Common myeloid progenitor, CD34-positive (primary cell): ENCODE results near the gene CD200R1L.

Source experiments
- CTCF ChIA-PET: fragments of 350-600 bp; sonication (Branson Sonifier 250); formaldehyde crosslinking; loops from one replicate; lab custom pipeline; 2021; ENCODE audit warnings: antibody characterized with exemption; lab: Charles Lee
- POLR2A ChIA-PET: fragments of 350-600 bp; sonication (Branson Sonifier 250); formaldehyde crosslinking; loops from one replicate; lab custom pipeline; 2021; ENCODE audit warnings: antibody characterized with exemption; lab: Charles Lee
- DNase-seq, 3 donors: peaks; one replicate each; pipeline versions ENCODE4 v3.0.0 to v3.0.0-alpha.2; 2013
- H3K27ac ChIP-seq, 2 experiments: 1 replicate in 1 of 2; 2 replicates in 1 of 2; pipeline ENCODE4 v1.7.0; 2013; ENCODE audit warnings: inconsistent platforms in 2 of 2, low read length in 2 of 2, mild to moderate bottlenecking in 2 of 2, low read depth in 1 of 2, moderate library complexity in 1 of 2; ENCODE audit not compliant: severe bottlenecking in 2 of 2, insufficient read depth in 1 of 2, poor library complexity in 1 of 2
- H3K27me3 ChIP-seq, 5 experiments: replicated peaks in 2 of 5; 1 replicate in 3 of 5; 2 replicates in 2 of 5; pipeline versions ENCODE4 v1.6.1 to v1.7.0; 2013; ENCODE audit warnings: low read length in 4 of 5, mild to moderate bottlenecking in 2 of 5, moderate library complexity in 2 of 5, inconsistent platforms in 1 of 5; ENCODE audit not compliant: insufficient read depth in 5 of 5, control insufficient read depth in 4 of 5
- H3K36me3 ChIP-seq, 4 experiments: 1 replicate in 2 of 4; 2 replicates in 2 of 4; pipeline versions ENCODE4 v1.6.1 to v1.7.0; 2013; ENCODE audit warnings: low read length in 3 of 4, control low read depth in 1 of 4, mild to moderate bottlenecking in 1 of 4; ENCODE audit not compliant: control insufficient read depth in 4 of 4, insufficient read depth in 4 of 4
- H3K4me1 ChIP-seq, 4 experiments: 1 replicate in 3 of 4; 2 replicates in 1 of 4; pipeline versions ENCODE4 v1.6.1 to v1.7.1; 2013; ENCODE audit warnings: low read length in 3 of 4, mild to moderate bottlenecking in 3 of 4, control low read depth in 1 of 4, inconsistent platforms in 1 of 4, moderate library complexity in 1 of 4; ENCODE audit not compliant: control insufficient read depth in 4 of 4, insufficient read depth in 4 of 4; ENCODE audit errors: control extremely low read depth in 1 of 4
- H3K4me3 ChIP-seq, 7 experiments: 1 replicate in 4 of 7; 2 replicates in 3 of 7; pipeline versions ENCODE4 v1.5.1 to v1.7.0; 2013; ENCODE audit warnings: mild to moderate bottlenecking in 7 of 7, low read length in 6 of 7, moderate library complexity in 6 of 7, inconsistent platforms in 2 of 7, low read depth in 2 of 7, control low read depth in 1 of 7; ENCODE audit not compliant: insufficient read depth in 4 of 7, control insufficient read depth in 1 of 7; ENCODE audit errors: extremely low read depth in 1 of 7
- H3K9me3 ChIP-seq, 5 experiments: 1 replicate in 4 of 5; 2 replicates in 1 of 5; pipeline versions ENCODE4 v1.6.1 to v1.7.1; 2013; ENCODE audit warnings: low read length in 4 of 5, mild to moderate bottlenecking in 2 of 5, inconsistent platforms in 1 of 5, low read depth in 1 of 5, moderate library complexity in 1 of 5; ENCODE audit not compliant: control insufficient read depth in 4 of 5, insufficient read depth in 2 of 5; ENCODE audit errors: control extremely low read depth in 1 of 5
- WGBS: methylation state at CpG from one replicate; pipeline ENCODE4 v1.1.5; 2013; ENCODE audit not compliant: insufficient coverage; 5-methylcytosine and 5-hydroxymethylcytosine counted together

The CD200R1L gene

DNA sequence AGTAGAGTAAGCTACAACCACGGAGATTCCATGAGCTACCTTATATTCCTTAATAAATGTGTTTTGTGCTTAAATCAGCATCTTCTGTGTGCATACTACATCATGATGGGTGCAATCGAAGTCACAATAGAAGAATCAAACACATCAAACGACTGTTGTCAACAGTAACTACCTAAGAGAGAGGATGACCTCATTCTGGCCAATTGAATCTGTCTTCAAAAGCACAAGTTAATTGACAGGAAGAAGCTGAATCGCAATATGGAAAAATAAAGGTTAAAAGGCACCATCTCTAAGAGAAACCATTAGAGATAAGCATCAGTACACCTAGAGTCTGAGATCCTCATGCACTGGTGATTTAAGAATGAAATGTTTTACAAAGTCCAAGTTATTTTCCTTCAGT, 39.0 kb downstream of the CD200R1L start:
- Histone ChIP-seq H3K36me3 (no peaks in the 10 kb centered on the region), H3K27ac (no peak overlapping the region), H3K4me3 (no peak overlapping the region), H3K27me3 (peaks cover 0 to 2% (median 0%) of the 10 kb centered on the region in 5 experiments), H3K4me1 (peaks cover 0 to 17% (median 3%) of the 10 kb centered on the region in 4 experiments), H3K9me3 (peaks cover 0 to 2% (median 0%) of the 10 kb centered on the region in 5 experiments)
- POLR2A ChIA-PET: no interaction called here
- DNase-seq: no peak
- 90% methylated on average over 2 of the region's 4 CpGs for WGBS
- CTCF ChIA-PET: interaction anchor here (1.0 to 1.2 kb wide), 2 partner anchors 10 to 39 kb away, joined by 3 read pairs; partner anchors contain the start of gene CD200R1L

DNA sequence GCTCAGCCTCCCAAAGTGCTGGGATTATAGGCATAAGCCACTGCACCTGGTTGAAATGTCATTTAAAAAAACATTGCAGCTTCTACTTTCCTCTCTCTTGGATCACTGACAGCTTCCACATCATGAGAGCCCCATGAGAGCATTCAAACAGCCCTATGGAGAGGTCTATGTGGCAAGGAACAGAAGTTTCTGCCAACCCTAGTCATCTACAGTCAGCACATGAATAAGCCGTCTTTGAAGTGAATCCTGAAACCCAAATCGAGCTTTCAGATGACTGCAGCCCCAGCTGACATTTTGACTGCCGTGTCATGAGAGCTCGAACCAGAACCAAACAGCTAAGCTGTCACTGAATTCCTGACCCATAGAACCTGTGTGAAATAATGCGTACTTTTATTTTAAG, 39.8 kb downstream of the CD200R1L start:
- POLR2A ChIA-PET: no interaction called here
- Histone ChIP-seq H3K4me1 (peaks cover 0 to 9% (median 3%) of the 10 kb centered on the region in 4 experiments), H3K4me3 (no peak overlapping the region), H3K27me3 (peaks cover 0 to 2% (median 0%) of the 10 kb centered on the region in 5 experiments), H3K27ac (no peak overlapping the region), H3K9me3 (peaks cover 0 to 2% (median 0%) of the 10 kb centered on the region in 5 experiments), H3K36me3 (no peaks in the 10 kb centered on the region)
- 92% methylated on average over 4 of the region's 5 CpGs for WGBS
- DNase-seq: no peak
- CTCF ChIA-PET: interaction anchor here (1.0 to 1.2 kb wide), 2 partner anchors 9 to 40 kb away, joined by 3 read pairs; partner anchors contain the start of gene CD200R1L

DNA sequence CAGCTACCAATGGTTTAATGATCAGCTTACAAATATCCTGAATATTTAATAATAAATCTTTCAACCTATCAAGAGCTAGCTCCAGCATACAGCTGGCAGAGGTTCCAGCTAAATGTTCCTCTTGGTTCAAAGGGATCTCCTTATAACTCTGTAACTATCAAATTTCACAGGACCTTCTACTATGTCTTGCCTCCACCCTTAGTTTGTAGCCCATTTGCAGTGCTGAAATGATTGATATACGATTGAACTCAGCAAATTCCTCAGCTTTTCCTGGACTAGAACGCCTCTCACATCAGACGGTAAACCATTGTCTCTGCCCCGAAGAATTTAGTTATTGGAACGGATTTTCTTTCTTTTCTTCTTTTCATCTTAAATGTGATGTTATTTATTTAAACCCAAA, 41.5 kb downstream of the CD200R1L start:
- ChIA-PET POLR2A (no interaction called here), CTCF (no interaction called here)
- H3K4me3 ChIP-seq: no peak overlapping the region
- no peak for DNase-seq
- peaks cover 0 to 2% (median 0%) of the 10 kb centered on the region in 5 experiments for H3K9me3 ChIP-seq
- H3K27ac ChIP-seq: no peak overlapping the region
- H3K36me3 ChIP-seq: no peaks in the 10 kb centered on the region
- H3K4me1 ChIP-seq: no peaks in the 10 kb centered on the region
- 100% methylated on average over 2 of the region's 5 CpGs for WGBS
- peaks cover 0 to 2% (median 0%) of the 10 kb centered on the region in 5 experiments for H3K27me3 ChIP-seq

DNA sequence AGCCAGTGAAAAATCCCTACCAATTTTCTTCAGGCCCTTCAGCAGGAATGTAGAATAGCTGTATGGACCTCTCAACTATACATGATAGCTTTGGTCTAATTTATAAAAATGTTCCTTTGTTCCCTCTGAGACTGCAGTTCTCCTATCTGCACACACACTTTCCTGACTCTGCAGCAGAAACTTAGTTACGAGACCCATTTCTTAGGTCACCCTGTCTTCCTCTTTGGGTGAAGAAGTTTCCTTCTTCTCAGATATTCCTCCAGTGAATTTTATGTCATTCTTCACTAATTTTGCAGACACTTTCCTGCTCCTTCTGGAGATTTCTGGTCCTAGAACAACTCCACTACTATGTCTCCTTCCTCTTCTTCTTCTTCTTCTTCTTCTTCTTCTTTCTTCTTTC, 42.6 kb downstream of the CD200R1L start:
- WGBS: no CpG with 5 or more reads among the region's 1 CpG
- CTCF ChIA-PET: no interaction called here
- Histone ChIP-seq H3K4me3 (no peak overlapping the region), H3K4me1 (no peaks in the 10 kb centered on the region), H3K36me3 (no peaks in the 10 kb centered on the region), H3K27me3 (peaks cover 0 to 2% (median 0%) of the 10 kb centered on the region in 5 experiments), H3K27ac (no peak overlapping the region), H3K9me3 (peaks cover 0 to 2% (median 0%) of the 10 kb centered on the region in 5 experiments)
- POLR2A ChIA-PET: no interaction called here
- DNase-seq: no peak

DNA sequence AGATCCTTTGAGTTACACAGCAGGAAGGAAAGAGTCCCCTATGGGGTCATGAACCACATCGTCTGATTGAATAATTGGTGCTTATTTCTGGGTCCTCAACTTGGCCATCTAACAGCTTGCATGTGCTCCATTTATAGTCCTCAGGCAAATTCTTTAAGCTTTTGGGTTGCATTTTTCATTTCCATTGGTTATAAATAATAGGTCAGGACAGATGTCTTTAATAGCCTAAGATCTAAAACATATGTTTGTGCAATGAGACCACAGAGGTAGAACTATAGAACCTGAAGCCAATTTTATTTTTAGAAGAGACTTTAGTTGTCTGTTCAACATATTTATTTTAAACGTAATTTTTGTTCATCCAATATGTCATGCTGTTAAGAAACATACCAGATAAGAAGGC, 43.2 kb downstream of the CD200R1L start:
- Histone ChIP-seq H3K4me1 (no peaks in the 10 kb centered on the region), H3K27me3 (peaks cover 0 to 2% (median 0%) of the 10 kb centered on the region in 5 experiments), H3K9me3 (peaks cover 0 to 2% (median 0%) of the 10 kb centered on the region in 5 experiments), H3K4me3 (no peak overlapping the region), H3K36me3 (no peaks in the 10 kb centered on the region), H3K27ac (no peak overlapping the region)
- CTCF ChIA-PET: no interaction called here
- POLR2A ChIA-PET: interaction anchor here (0.9 kb wide), 1 partner anchor 305 kb away, joined by 3 read pairs; no protein-coding TSS in a partner anchor
- WGBS: 100% methylated on average over 1 of the region's 2 CpGs
- DNase-seq: no peak

DNA sequence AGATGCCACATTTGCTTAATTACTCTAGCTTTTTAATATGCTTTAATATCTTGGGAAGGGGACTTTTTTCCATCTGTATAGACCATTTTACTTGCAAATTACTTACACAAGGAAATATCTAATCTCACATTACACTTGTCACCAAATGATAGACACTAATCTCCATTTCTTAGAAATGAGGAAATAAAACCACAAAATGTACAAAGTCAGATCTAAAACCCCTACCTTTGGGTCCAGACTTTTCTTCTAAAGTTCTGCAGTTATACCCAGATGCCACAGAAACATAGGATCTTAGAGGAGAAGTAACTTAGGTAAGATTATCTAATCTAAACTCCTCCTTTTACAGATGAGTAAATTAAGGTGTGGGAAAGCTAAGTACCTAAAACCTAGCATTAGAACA, 44.3 kb downstream of the CD200R1L start:
- Histone ChIP-seq H3K4me3 (no peak overlapping the region), H3K9me3 (peaks cover 0 to 2% (median 0%) of the 10 kb centered on the region in 5 experiments), H3K27ac (no peak overlapping the region), H3K36me3 (no peaks in the 10 kb centered on the region), H3K27me3 (peaks cover 0 to under 1% (median 0%) of the 10 kb centered on the region in 5 experiments), H3K4me1 (no peaks in the 10 kb centered on the region)
- ChIA-PET CTCF (interaction anchor here (1.2 kb wide), 1 partner anchor 35 kb away, joined by 3 read pairs; no protein-coding TSS in a partner anchor), POLR2A (no interaction called here)
- DNase-seq: peak in 1 of 3 donors; percentile 17

DNA sequence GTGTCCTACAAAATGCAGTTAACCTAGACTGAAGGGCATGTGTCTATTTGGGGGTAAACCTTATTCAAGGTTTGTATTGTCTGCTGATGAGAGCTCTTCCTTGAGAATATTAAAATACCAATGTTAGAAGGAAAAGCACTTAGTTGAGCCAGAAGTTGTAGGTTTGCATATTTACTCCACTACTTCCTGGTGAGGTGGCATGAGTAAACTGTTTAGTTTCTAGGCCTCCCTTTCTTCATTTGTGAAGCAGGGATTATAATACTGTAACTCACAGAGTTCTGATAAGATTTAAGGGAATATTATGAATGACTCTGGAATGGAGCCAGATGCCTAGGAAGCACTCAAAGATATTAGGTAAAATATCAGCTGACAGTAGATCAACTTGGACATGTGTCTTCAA, 46.7 kb downstream of the CD200R1L start:
- H3K27me3 ChIP-seq: no peaks in the 10 kb centered on the region
- DNase-seq: no peak
- no peaks in the 10 kb centered on the region for H3K9me3 ChIP-seq
- ChIA-PET CTCF (no interaction called here), POLR2A (no interaction called here)
- H3K36me3 ChIP-seq: no peaks in the 10 kb centered on the region
- H3K4me3 ChIP-seq: no peak overlapping the region
- H3K4me1 ChIP-seq: peaks cover 0 to 4% (median 3%) of the 10 kb centered on the region in 4 experiments
- no peak overlapping the region for H3K27ac ChIP-seq
